ENCODE data around the gene XXYLT1.

GRCh38 chr3:195246581-195246995 lies 24.4 kb downstream of the XXYLT1 start:
- TF ChIP-seq SUZ12 (IDR thresholded peaks at IDR 0.05; ENCODE audit: extremely low read depth, insufficient read depth, insufficient read length) (no peak), ZNF274 (IDR thresholded peaks at IDR 0.05; ENCODE audit: low read depth, low read length) (no peak), YY1 (IDR thresholded peaks at IDR 0.05; ENCODE audit: insufficient read depth, insufficient read length) (no peak)
